Keratinocyte (primary cell): ENCODE results near the gene IER3.

Experiments used
- EZH2 ChIP-seq: IDR thresholded peaks from one replicate; pipeline ENCODE4 v1.6.1; 2012; ENCODE audit warnings: inconsistent platforms, mild to moderate bottlenecking, low read length, moderate library complexity
- TF ChIP-seq, protein P1 (sequence below), 3 experiments: IDR thresholded peaks in 1 of 3; conservative IDR thresholded peaks in 1 of 3; optimal IDR thresholded peaks in 1 of 3; 2 replicates in 2 of 3; 3 replicates in 1 of 3; pipeline versions ENCODE3 to v1.5.1; 2011; ENCODE audit warnings: low read length in 3 of 3, mild to moderate bottlenecking in 3 of 3, moderate library complexity in 2 of 3, control low read depth in 1 of 3, inconsistent platforms in 1 of 3; ENCODE audit not compliant: insufficient read depth in 2 of 3; ENCODE audit errors: extremely low read depth in 1 of 3

DNA sequence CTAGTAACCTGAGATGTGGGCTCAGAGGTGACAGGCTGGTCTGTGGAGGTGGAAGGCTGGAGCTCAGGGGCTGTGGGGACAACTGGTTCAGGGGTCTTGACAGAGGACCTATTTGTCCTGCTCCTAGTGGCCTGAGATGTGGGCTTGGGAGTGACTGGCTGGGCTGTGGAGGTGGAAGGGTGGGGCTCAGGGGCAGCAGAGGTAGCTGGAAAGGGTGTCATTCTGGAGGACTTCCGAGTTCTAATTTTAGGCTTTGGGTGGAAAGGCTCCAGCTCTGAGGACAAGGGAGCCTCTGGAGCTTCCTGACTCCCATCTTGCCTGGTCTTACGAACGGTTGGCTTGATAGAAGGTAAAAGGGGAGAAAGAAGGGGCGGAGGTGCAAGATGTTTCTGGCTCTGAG, 38.7 kb downstream of the IER3 start:
- TF ChIP-seq, protein P1, sequence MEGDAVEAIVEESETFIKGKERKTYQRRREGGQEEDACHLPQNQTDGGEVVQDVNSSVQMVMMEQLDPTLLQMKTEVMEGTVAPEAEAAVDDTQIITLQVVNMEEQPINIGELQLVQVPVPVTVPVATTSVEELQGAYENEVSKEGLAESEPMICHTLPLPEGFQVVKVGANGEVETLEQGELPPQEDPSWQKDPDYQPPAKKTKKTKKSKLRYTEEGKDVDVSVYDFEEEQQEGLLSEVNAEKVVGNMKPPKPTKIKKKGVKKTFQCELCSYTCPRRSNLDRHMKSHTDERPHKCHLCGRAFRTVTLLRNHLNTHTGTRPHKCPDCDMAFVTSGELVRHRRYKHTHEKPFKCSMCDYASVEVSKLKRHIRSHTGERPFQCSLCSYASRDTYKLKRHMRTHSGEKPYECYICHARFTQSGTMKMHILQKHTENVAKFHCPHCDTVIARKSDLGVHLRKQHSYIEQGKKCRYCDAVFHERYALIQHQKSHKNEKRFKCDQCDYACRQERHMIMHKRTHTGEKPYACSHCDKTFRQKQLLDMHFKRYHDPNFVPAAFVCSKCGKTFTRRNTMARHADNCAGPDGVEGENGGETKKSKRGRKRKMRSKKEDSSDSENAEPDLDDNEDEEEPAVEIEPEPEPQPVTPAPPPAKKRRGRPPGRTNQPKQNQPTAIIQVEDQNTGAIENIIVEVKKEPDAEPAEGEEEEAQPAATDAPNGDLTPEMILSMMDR (optimal IDR thresholded peaks at IDR 0.05 in 1 of 3, IDR thresholded peaks at IDR 0.05 in 1 of 3, conservative IDR thresholded peaks at IDR 0.05 in 1 of 3; ENCODE audit: extremely low read depth in 1 of 3, insufficient read depth in 2 of 3, low read length in 3 of 3) = no peak
- TF ChIP-seq EZH2 = no peak
